ENCODE results near the gene GMDS.

- TF ChIP-seq ZNF565 (CRISPR knock-in tag; conservative IDR thresholded peaks at IDR 0.05; ENCODE audit: low read depth) (no peak), ZC3H10 (CRISPR knock-in tag; IDR thresholded peaks at IDR 0.05) (no peak), ZFP3 (CRISPR knock-in tag; IDR thresholded peaks at IDR 0.05) (no peak), CSDC2 (CRISPR knock-in tag; IDR thresholded peaks at IDR 0.05) (no peak), RARB (CRISPR knock-in tag; IDR thresholded peaks at IDR 0.05) (no peak), TCF4 (CRISPR knock-in tag; IDR thresholded peaks at IDR 0.05; ENCODE audit: borderline replicate concordance) (no peak), CREB5 (CRISPR knock-in tag; IDR thresholded peaks at IDR 0.05; ENCODE audit: low read depth) (no peak)
- TF ChIP-seq, protein P1, sequence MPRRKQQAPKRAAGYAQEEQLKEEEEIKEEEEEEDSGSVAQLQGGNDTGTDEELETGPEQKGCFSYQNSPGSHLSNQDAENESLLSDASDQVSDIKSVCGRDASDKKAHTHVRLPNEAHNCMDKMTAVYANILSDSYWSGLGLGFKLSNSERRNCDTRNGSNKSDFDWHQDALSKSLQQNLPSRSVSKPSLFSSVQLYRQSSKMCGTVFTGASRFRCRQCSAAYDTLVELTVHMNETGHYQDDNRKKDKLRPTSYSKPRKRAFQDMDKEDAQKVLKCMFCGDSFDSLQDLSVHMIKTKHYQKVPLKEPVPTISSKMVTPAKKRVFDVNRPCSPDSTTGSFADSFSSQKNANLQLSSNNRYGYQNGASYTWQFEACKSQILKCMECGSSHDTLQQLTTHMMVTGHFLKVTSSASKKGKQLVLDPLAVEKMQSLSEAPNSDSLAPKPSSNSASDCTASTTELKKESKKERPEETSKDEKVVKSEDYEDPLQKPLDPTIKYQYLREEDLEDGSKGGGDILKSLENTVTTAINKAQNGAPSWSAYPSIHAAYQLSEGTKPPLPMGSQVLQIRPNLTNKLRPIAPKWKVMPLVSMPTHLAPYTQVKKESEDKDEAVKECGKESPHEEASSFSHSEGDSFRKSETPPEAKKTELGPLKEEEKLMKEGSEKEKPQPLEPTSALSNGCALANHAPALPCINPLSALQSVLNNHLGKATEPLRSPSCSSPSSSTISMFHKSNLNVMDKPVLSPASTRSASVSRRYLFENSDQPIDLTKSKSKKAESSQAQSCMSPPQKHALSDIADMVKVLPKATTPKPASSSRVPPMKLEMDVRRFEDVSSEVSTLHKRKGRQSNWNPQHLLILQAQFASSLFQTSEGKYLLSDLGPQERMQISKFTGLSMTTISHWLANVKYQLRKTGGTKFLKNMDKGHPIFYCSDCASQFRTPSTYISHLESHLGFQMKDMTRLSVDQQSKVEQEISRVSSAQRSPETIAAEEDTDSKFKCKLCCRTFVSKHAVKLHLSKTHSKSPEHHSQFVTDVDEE (CRISPR knock-in tag; IDR thresholded peaks at IDR 0.05) = no peak
- TF ChIP-seq, protein P2, sequence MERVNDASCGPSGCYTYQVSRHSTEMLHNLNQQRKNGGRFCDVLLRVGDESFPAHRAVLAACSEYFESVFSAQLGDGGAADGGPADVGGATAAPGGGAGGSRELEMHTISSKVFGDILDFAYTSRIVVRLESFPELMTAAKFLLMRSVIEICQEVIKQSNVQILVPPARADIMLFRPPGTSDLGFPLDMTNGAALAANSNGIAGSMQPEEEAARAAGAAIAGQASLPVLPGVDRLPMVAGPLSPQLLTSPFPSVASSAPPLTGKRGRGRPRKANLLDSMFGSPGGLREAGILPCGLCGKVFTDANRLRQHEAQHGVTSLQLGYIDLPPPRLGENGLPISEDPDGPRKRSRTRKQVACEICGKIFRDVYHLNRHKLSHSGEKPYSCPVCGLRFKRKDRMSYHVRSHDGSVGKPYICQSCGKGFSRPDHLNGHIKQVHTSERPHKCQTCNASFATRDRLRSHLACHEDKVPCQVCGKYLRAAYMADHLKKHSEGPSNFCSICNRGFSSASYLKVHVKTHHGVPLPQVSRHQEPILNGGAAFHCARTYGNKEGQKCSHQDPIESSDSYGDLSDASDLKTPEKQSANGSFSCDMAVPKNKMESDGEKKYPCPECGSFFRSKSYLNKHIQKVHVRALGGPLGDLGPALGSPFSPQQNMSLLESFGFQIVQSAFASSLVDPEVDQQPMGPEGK (CRISPR knock-in tag; IDR thresholded peaks at IDR 0.05; ENCODE audit: borderline replicate concordance) = no peak
Measured at GRCh38 chr6:1820165-1820564, 425.2 kb downstream of the GMDS start.

All from SK-N-SH treated with all-trans-retinoic acid at 6 μM for 48 hours (cell line).